ENCODE data around the gene NIM1K. TPM values are rescaled to one million over a fixed set of nuclear protein-coding genes. Genes with fewer than 3 reads are reported as not detected.
"Not testable (repeated sequence)": the region's sequence is repeated elsewhere in the genome, so short reads cannot be mapped to it uniquely, and the experiment has no call there.

Gene NIM1K
- total RNA-seq, 1 donor from 2014 or later, result 0.25 TPM

GRCh38 chr5:43171451-43171850, 20.6 kb upstream of the NIM1K start:
- intact Hi-C loops (cut with micrococcal nuclease), result no loop called here
- Histone ChIP-seq H3K9me3 (replicated peaks) (no peaks in the 10 kb centered on the region), H3K27ac (replicated peaks) (no peak overlapping the region), H3K36me3 (peaks cover 49% of the 10 kb centered on the region), H3K4me1 (no peaks in the 10 kb centered on the region), H3K4me3 (no peak overlapping the region), H3K27me3 (ENCODE audit: low read depth) (no peaks in the 10 kb centered on the region)
- TF ChIP-seq CTCF (IDR thresholded peaks at IDR 0.05; ENCODE audit: borderline replicate concordance), result no peak
- DNase-seq, result no peak

GRCh38 chr5:43171926-43172325, 20.1 kb upstream of the NIM1K start:
- H3K36me3 ChIP-seq, result peaks cover 49% of the 10 kb centered on the region
- H3K9me3 ChIP-seq (replicated peaks), result no peaks in the 10 kb centered on the region
- H3K4me1 ChIP-seq, result no peaks in the 10 kb centered on the region
- no peak overlapping the region for H3K27ac ChIP-seq (replicated peaks)
- no peak for DNase-seq
- intact Hi-C loops (cut with micrococcal nuclease), result no loop called here
- no peak overlapping the region for H3K4me3 ChIP-seq
- H3K27me3 ChIP-seq (ENCODE audit: low read depth), result no peaks in the 10 kb centered on the region
- TF ChIP-seq CTCF (IDR thresholded peaks at IDR 0.05; ENCODE audit: borderline replicate concordance), result no peak

GRCh38 chr5:43172779-43173178, 19.2 kb upstream of the NIM1K start:
- intact Hi-C loops (cut with micrococcal nuclease), result no loop called here
- H3K9me3 ChIP-seq (replicated peaks), result no peaks in the 10 kb centered on the region
- H3K36me3 ChIP-seq, result peaks cover 40% of the 10 kb centered on the region
- no peak overlapping the region for H3K4me3 ChIP-seq
- no peak for DNase-seq
- no peak for TF ChIP-seq CTCF (IDR thresholded peaks at IDR 0.05; ENCODE audit: borderline replicate concordance)
- H3K27me3 ChIP-seq (ENCODE audit: low read depth), result no peaks in the 10 kb centered on the region
- no peaks in the 10 kb centered on the region for H3K4me1 ChIP-seq
- H3K27ac ChIP-seq (replicated peaks), result no peak overlapping the region

- H3K9me3 ChIP-seq (replicated peaks), result no peaks in the 10 kb centered on the region
- no peak for DNase-seq
- no peak overlapping the region for H3K4me3 ChIP-seq
- intact Hi-C loops (cut with micrococcal nuclease), result no loop called here
- H3K27me3 ChIP-seq (ENCODE audit: low read depth), result no peaks in the 10 kb centered on the region
- H3K4me1 ChIP-seq, result no peaks in the 10 kb centered on the region
- TF ChIP-seq CTCF (IDR thresholded peaks at IDR 0.05; ENCODE audit: borderline replicate concordance), result no peak
- H3K27ac ChIP-seq (replicated peaks), result no peak overlapping the region
- peaks cover 35% of the 10 kb centered on the region for H3K36me3 ChIP-seq
Observed at GRCh38 chr5:43174586-43174985, 17.4 kb upstream of the NIM1K start.

- Histone ChIP-seq H3K36me3 (peaks cover 4% of the 10 kb centered on the region), H3K27me3 (ENCODE audit: low read depth) (no peaks in the 10 kb centered on the region), H3K9me3 (replicated peaks) (no peaks in the 10 kb centered on the region), H3K4me3 (no peak overlapping the region), H3K4me1 (no peaks in the 10 kb centered on the region), H3K27ac (replicated peaks) (no peak overlapping the region)
- intact Hi-C loops (cut with micrococcal nuclease), result no loop called here
- TF ChIP-seq CTCF (IDR thresholded peaks at IDR 0.05; ENCODE audit: borderline replicate concordance), result no peak
- no peak for DNase-seq
Observed at GRCh38 chr5:43179836-43180235, 12.2 kb upstream of the NIM1K start.

- no peaks in the 10 kb centered on the region for H3K9me3 ChIP-seq (replicated peaks)
- H3K27ac ChIP-seq (replicated peaks), result no peak overlapping the region
- no peaks in the 10 kb centered on the region for H3K4me1 ChIP-seq
- no peaks in the 10 kb centered on the region for H3K27me3 ChIP-seq (ENCODE audit: low read depth)
- intact Hi-C loops (cut with micrococcal nuclease), result no loop called here
- no peak for TF ChIP-seq CTCF (IDR thresholded peaks at IDR 0.05; ENCODE audit: borderline replicate concordance)
- H3K4me3 ChIP-seq, result no peak overlapping the region
- no peak for DNase-seq
- no peaks in the 10 kb centered on the region for H3K36me3 ChIP-seq
Observed at GRCh38 chr5:43182421-43182820, 9.6 kb upstream of the NIM1K start.

- DNase-seq; H3K4me3 ChIP-seq; H3K9me3 ChIP-seq (replicated peaks); H3K27ac ChIP-seq (replicated peaks); H3K27me3 ChIP-seq (ENCODE audit: low read depth); intact Hi-C loops (cut with micrococcal nuclease); H3K4me1 ChIP-seq; H3K36me3 ChIP-seq: not testable (repeated sequence)
Observed at GRCh38 chr5:43183101-43183500, 8.9 kb upstream of the NIM1K start.
